Measurements from ENCODE around the gene BATF2.

GRCh38 chr11:64998141-64998540 is 1.4 kb upstream of the BATF2 start:
- TF ChIP-seq, protein P1, sequence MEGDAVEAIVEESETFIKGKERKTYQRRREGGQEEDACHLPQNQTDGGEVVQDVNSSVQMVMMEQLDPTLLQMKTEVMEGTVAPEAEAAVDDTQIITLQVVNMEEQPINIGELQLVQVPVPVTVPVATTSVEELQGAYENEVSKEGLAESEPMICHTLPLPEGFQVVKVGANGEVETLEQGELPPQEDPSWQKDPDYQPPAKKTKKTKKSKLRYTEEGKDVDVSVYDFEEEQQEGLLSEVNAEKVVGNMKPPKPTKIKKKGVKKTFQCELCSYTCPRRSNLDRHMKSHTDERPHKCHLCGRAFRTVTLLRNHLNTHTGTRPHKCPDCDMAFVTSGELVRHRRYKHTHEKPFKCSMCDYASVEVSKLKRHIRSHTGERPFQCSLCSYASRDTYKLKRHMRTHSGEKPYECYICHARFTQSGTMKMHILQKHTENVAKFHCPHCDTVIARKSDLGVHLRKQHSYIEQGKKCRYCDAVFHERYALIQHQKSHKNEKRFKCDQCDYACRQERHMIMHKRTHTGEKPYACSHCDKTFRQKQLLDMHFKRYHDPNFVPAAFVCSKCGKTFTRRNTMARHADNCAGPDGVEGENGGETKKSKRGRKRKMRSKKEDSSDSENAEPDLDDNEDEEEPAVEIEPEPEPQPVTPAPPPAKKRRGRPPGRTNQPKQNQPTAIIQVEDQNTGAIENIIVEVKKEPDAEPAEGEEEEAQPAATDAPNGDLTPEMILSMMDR (IDR thresholded peaks at IDR 0.05), result no peak
- no peak for TF ChIP-seq POLR2A (IDR thresholded peaks at IDR 0.05)
